ENCODE data around the gene STEAP3. TPM values are rescaled to one million over a fixed set of nuclear protein-coding genes. Genes with fewer than 3 reads are reported as not detected.

The STEAP3 gene
- total and polyA plus RNA-seq, 4 experiments from 2014 or later, result 0.32 TPM; not detected in 3

GRCh38 chr2:119228136-119228535, 4.5 kb downstream of the STEAP3 start:
- DNase-seq, result no peak
- H3K4me1 ChIP-seq (ENCODE audit: insufficient read depth, low read length), result no peaks in the 10 kb centered on the region
- no peaks in the 10 kb centered on the region for H3K36me3 Mint-ChIP-seq
- no peaks in the 10 kb centered on the region for H3K36me3 ChIP-seq (ENCODE audit: insufficient read depth, low read length)
- no peak overlapping the region for H3K27ac ChIP-seq (ENCODE audit: low read depth, low read length)
- H3K27me3 ChIP-seq (ENCODE audit: insufficient read depth, low read length), result no peaks in the 10 kb centered on the region
- H3K4me3 ChIP-seq (ENCODE audit: low read length in 2 of 2), result no peak overlapping the region
- no peaks in the 10 kb centered on the region for H3K9me3 ChIP-seq (ENCODE audit: control insufficient read depth in 1 of 2, low read length in 2 of 2)
- peaks cover 0 to 1% (median 0%) of the 10 kb centered on the region in 4 donors for H3K4me1 Mint-ChIP-seq
- intact Hi-C loops (cut with micrococcal nuclease), result no loop called here
- ChIA-PET POLR2A (ENCODE audit: partially characterized antibody) (no interaction called here), CTCF (ENCODE audit: partially characterized antibody) (no interaction called here)
- peaks cover 9 to 10% of the 10 kb centered on the region in 2 donors for H3K27me3 Mint-ChIP-seq
- no peak overlapping the region for H3K4me3 Mint-ChIP-seq
- no peaks in the 10 kb centered on the region for H3K9me3 Mint-ChIP-seq
- no peak overlapping the region for H3K27ac Mint-ChIP-seq

GRCh38 chr2:119228964-119229363, 5.3 kb downstream of the STEAP3 start:
- Histone ChIP-seq H3K4me1 (ENCODE audit: insufficient read depth, low read length) (no peaks in the 10 kb centered on the region), H3K36me3 (ENCODE audit: insufficient read depth, low read length) (no peaks in the 10 kb centered on the region), H3K9me3 (ENCODE audit: control insufficient read depth in 1 of 2, low read length in 2 of 2) (no peaks in the 10 kb centered on the region), H3K27me3 (ENCODE audit: insufficient read depth, low read length) (no peaks in the 10 kb centered on the region), H3K27ac (ENCODE audit: low read depth, low read length) (no peak overlapping the region), H3K4me3 (ENCODE audit: low read length in 2 of 2) (no peak overlapping the region)
- Mint-ChIP-seq H3K36me3 (no peaks in the 10 kb centered on the region), H3K4me3 (no peak overlapping the region), H3K4me1 (no peaks in the 10 kb centered on the region), H3K9me3 (no peaks in the 10 kb centered on the region), H3K27ac (no peak overlapping the region), H3K27me3 (peaks cover 9 to 10% of the 10 kb centered on the region in 2 donors)
- CTCF ChIA-PET (ENCODE audit: partially characterized antibody), result no interaction called here
- no peak for DNase-seq
- intact Hi-C loops (cut with micrococcal nuclease), result no loop called here
- POLR2A ChIA-PET (ENCODE audit: partially characterized antibody), result no interaction called here

DNA sequence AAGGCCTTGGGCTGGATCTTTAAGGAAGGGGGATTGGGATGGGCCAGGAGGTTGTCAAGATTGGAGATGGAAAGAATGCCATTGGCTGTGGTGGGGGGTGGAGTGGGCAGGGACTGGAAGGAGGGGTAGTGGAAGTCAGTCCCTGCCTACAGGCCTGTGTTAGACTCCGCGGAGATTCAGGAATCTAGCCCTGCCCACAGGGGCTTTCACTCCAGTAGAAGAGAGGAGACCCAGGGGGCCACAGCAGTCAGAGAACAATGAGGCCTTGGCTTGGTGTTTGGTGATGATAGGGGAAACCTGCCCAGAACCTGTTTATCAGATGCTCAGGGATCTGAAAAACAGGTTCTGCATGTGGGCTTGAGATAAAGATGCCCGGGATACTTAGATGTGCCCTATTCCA, 6.1 kb downstream of the STEAP3 start:
- Histone ChIP-seq H3K36me3 (ENCODE audit: insufficient read depth, low read length) (no peaks in the 10 kb centered on the region), H3K27ac (ENCODE audit: low read depth, low read length) (no peak overlapping the region), H3K4me1 (ENCODE audit: insufficient read depth, low read length) (no peaks in the 10 kb centered on the region), H3K9me3 (ENCODE audit: control insufficient read depth in 1 of 2, low read length in 2 of 2) (no peaks in the 10 kb centered on the region), H3K27me3 (ENCODE audit: insufficient read depth, low read length) (no peaks in the 10 kb centered on the region), H3K4me3 (ENCODE audit: low read length in 2 of 2) (no peak overlapping the region)
- H3K27ac Mint-ChIP-seq, result no peak overlapping the region
- no peak for DNase-seq
- H3K27me3 Mint-ChIP-seq, result peaks cover 9 to 10% of the 10 kb centered on the region in 2 donors
- H3K36me3 Mint-ChIP-seq, result no peaks in the 10 kb centered on the region
- no peak overlapping the region for H3K4me3 Mint-ChIP-seq
- intact Hi-C loops (cut with micrococcal nuclease), result no loop called here
- no peaks in the 10 kb centered on the region for H3K9me3 Mint-ChIP-seq
- ChIA-PET CTCF (ENCODE audit: partially characterized antibody) (no interaction called here), POLR2A (ENCODE audit: partially characterized antibody) (no interaction called here)
- no peaks in the 10 kb centered on the region for H3K4me1 Mint-ChIP-seq

DNA sequence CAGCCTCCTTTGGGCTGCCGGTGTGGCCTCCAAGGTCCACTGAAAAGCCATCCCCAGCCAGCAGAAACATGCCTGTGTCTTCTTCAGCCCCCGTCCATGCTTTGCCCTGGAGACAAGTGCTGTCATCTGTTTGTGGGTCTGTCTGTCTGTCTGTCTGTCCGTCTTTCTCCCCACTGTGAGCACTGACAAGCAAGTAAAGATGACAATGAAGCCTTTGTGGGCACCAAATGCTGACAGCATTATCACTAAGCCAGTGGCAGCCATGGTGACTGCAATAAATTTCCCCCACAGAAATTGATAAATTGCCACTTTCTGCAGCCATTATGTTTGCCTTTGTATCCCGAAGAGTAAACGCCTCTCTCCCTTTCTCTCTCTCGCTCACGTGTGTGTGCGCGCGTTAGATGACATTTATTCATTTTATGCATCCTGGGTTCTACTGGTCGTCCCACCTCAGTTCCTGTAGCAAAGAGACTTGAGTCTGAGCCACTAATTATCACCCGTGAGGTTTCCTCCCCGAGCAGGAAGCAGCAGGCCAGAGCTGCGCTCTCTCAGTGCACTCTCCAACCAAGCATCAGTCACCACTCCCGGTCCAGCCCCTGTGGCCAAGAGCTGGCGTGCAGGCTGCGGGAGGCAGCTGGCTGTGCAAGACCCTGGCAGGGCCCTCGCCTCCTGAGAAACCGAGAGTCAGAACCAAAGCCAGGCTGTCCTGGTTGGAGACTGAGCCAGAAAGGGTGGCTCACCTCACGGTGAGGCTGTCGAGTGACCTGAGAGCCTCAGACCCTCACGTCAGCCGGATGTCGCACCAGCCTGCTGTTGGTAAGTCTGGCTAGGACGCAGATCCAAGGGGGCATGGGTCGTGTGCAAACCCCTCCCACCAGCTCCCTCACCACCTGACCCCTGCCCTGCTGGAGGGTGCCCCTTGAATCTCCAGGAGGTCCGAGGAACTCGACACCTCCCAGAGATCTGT, 6.9 kb downstream of the STEAP3 start:
- Mint-ChIP-seq H3K27me3 (peaks cover 4 to 6% of the 10 kb centered on the region in 2 donors), H3K27ac (no peak overlapping the region), H3K4me3 (peak overlapping the region in 1 of 8 donors; percentile 12), H3K36me3 (no peaks in the 10 kb centered on the region), H3K9me3 (no peaks in the 10 kb centered on the region), H3K4me1 (no peaks in the 10 kb centered on the region)
- Histone ChIP-seq H3K27me3 (ENCODE audit: insufficient read depth, low read length) (no peaks in the 10 kb centered on the region), H3K4me3 (ENCODE audit: low read length in 2 of 2) (no peak overlapping the region), H3K4me1 (ENCODE audit: insufficient read depth, low read length) (no peaks in the 10 kb centered on the region), H3K36me3 (ENCODE audit: insufficient read depth, low read length) (no peaks in the 10 kb centered on the region), H3K9me3 (ENCODE audit: control insufficient read depth in 1 of 2, low read length in 2 of 2) (no peaks in the 10 kb centered on the region), H3K27ac (ENCODE audit: low read depth, low read length) (no peak overlapping the region)
- CTCF ChIA-PET (ENCODE audit: partially characterized antibody), result no interaction called here
- intact Hi-C loops (cut with micrococcal nuclease), result no loop called here
- no peak for DNase-seq
- POLR2A ChIA-PET (ENCODE audit: partially characterized antibody), result no interaction called here

DNA sequence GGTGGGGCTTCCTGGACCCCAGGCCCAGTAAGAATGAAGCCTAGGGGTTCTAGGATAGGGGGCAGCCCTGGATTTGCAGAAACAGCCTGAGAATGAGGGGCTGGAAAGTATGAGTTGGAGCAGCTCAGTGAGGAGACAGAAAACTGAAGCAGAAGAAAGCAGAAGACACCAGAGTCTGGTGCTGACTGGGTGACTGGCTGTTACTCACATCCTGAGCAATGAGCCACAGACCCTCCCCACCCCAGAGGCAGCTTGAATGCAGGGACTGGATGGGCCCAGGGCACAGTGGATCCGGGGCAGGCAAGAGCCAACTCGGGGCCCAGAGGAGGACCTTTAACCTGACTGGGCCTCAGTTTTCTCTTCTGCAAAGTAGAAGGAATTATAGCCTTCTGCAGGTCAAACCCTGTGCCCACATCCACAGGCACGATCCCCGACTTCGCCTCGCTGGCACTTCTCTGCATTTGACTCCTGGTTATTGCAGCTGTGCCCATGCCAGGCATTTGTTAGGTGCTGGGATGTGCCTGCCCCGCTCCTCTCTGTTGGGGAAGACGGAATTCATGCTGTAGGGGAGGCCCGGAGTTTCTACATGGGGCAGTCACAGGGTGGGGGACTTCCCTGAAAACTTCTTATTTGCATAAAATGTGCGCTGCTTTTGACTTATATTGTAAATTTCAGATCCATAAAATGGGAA, 8.5 kb downstream of the STEAP3 start:
- Histone ChIP-seq H3K4me1 (ENCODE audit: insufficient read depth, low read length) (no peaks in the 10 kb centered on the region), H3K9me3 (ENCODE audit: control insufficient read depth in 1 of 2, low read length in 2 of 2) (no peaks in the 10 kb centered on the region), H3K4me3 (ENCODE audit: low read length in 2 of 2) (no peak overlapping the region), H3K27ac (ENCODE audit: low read depth, low read length) (no peak overlapping the region), H3K36me3 (ENCODE audit: insufficient read depth, low read length) (no peaks in the 10 kb centered on the region), H3K27me3 (ENCODE audit: insufficient read depth, low read length) (no peaks in the 10 kb centered on the region)
- DNase-seq, result no peak
- POLR2A ChIA-PET (ENCODE audit: partially characterized antibody), result no interaction called here
- intact Hi-C loops (cut with micrococcal nuclease), result no loop called here
- Mint-ChIP-seq H3K4me1 (no peaks in the 10 kb centered on the region), H3K27me3 (no peaks in the 10 kb centered on the region), H3K36me3 (no peaks in the 10 kb centered on the region), H3K9me3 (no peaks in the 10 kb centered on the region), H3K27ac (no peak overlapping the region), H3K4me3 (no peak overlapping the region)
- CTCF ChIA-PET (ENCODE audit: partially characterized antibody), result interaction anchor here (0.6 kb wide), 1 partner anchor 1393 kb away, joined by 3 read pairs; no protein-coding TSS in a partner anchor

GRCh38 chr2:119232666-119232993, 9.0 kb downstream of the STEAP3 start:
- Histone ChIP-seq H3K36me3 (ENCODE audit: insufficient read depth, low read length) (no peaks in the 10 kb centered on the region), H3K9me3 (ENCODE audit: control insufficient read depth in 1 of 2, low read length in 2 of 2) (no peaks in the 10 kb centered on the region), H3K4me3 (ENCODE audit: low read length in 2 of 2) (no peak overlapping the region), H3K4me1 (ENCODE audit: insufficient read depth, low read length) (no peaks in the 10 kb centered on the region), H3K27me3 (ENCODE audit: insufficient read depth, low read length) (no peaks in the 10 kb centered on the region), H3K27ac (ENCODE audit: low read depth, low read length) (no peak overlapping the region)
- H3K36me3 Mint-ChIP-seq, result no peaks in the 10 kb centered on the region
- CTCF ChIA-PET (ENCODE audit: partially characterized antibody), result no interaction called here
- H3K9me3 Mint-ChIP-seq, result no peaks in the 10 kb centered on the region
- intact Hi-C loops (cut with micrococcal nuclease), result no loop called here
- POLR2A ChIA-PET (ENCODE audit: partially characterized antibody), result no interaction called here
- no peak overlapping the region for H3K27ac Mint-ChIP-seq
- H3K4me1 Mint-ChIP-seq, result no peaks in the 10 kb centered on the region
- no peaks in the 10 kb centered on the region for H3K27me3 Mint-ChIP-seq
- DNase-seq, result no peak
- H3K4me3 Mint-ChIP-seq, result no peak overlapping the region

- Histone ChIP-seq H3K4me3 (ENCODE audit: low read length in 2 of 2) (no peak overlapping the region), H3K36me3 (ENCODE audit: insufficient read depth, low read length) (no peaks in the 10 kb centered on the region), H3K9me3 (ENCODE audit: control insufficient read depth in 1 of 2, low read length in 2 of 2) (no peaks in the 10 kb centered on the region), H3K27me3 (ENCODE audit: insufficient read depth, low read length) (no peaks in the 10 kb centered on the region), H3K4me1 (ENCODE audit: insufficient read depth, low read length) (no peaks in the 10 kb centered on the region), H3K27ac (ENCODE audit: low read depth, low read length) (no peak overlapping the region)
- Mint-ChIP-seq H3K4me3 (no peak overlapping the region), H3K36me3 (no peaks in the 10 kb centered on the region), H3K4me1 (no peaks in the 10 kb centered on the region), H3K27me3 (no peaks in the 10 kb centered on the region), H3K9me3 (no peaks in the 10 kb centered on the region), H3K27ac (no peak overlapping the region)
- intact Hi-C loops (cut with micrococcal nuclease), result no loop called here
- CTCF ChIA-PET (ENCODE audit: partially characterized antibody), result interaction anchor here (1.2 kb wide), 1 partner anchor 25 kb away, joined by 3 read pairs; no protein-coding TSS in a partner anchor
- POLR2A ChIA-PET (ENCODE audit: partially characterized antibody), result no interaction called here
- DNase-seq, result no peak
Measured at GRCh38 chr2:119233326-119234020, 9.8 kb downstream of the STEAP3 start.
